ENCODE results near the gene BLOC1S6. TPM values are rescaled to one million over a fixed set of nuclear protein-coding genes. Genes with fewer than 3 reads are reported as not detected.

BLOC1S6 gene
- total RNA-seq, 1 donor from 2014 or later: 30.9 TPM

- no peak for DNase-seq (ENCODE audit: low spot score)
Observed at GRCh38 chr15:45588219-45588875, 1.2 kb downstream of the BLOC1S6 start.

GRCh38 chr15:45589256-45589655 lies 2.1 kb downstream of the BLOC1S6 start:
- no peak for DNase-seq (ENCODE audit: low spot score)

DNA sequence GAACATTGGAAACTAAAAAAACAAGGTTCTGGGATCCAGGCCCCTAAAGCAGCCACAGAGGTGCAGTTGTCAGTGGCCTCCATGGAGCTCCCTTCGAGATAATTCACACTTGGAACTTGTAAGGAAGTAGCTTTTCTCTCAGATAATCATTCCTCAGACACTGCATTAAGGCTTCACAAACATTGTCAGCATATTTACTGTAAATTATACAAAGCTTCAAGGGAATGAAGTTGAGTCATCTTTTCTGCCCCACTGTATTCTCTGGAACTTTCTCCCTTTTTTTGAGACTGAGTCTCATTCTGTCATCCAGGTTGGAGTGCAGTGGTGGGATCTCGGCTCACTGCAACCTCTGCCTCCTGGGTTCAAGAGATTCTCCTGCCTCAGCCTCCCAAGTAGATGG lies 7.1 kb downstream of the BLOC1S6 start:
- DNase-seq (ENCODE audit: low spot score): no peak

DNA sequence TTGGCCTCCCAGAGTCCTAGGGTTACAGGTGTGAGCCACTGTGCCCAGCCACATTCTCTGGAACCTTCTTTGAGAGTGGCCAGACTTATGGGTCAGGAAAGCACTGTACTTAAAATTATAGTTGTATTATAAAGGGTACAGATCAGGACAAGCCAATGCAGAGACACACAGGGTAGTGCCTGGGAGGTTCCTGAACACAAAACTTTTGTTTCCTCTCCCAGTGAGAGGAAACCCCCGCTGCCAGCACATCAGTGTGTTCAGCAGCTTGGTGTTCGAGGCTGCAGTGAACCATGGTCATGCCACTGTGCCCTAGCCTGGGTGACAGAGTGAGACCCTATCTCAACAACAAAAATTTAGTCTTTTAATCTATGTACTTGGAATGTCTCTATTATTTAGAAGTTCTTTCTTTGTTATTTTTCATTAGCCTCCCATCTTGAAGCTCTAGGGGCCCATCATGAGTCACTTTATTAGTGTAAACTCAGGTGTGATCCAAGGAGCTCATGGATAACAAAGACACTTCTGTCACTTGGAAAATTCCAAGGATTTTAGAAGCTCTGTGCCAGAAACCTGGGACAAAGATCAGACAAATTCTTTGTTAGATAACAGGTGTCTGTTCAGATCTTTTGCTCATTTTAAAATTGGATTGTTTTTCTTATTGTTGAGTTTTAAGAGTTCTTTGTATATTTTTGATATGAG lies 7.8 kb downstream of the BLOC1S6 start:
- no peak for DNase-seq (ENCODE audit: low spot score)

GRCh38 chr15:45603881-45604280 lies 16.7 kb downstream of the BLOC1S6 start:
- DNase-seq (ENCODE audit: low spot score): no peak

DNA sequence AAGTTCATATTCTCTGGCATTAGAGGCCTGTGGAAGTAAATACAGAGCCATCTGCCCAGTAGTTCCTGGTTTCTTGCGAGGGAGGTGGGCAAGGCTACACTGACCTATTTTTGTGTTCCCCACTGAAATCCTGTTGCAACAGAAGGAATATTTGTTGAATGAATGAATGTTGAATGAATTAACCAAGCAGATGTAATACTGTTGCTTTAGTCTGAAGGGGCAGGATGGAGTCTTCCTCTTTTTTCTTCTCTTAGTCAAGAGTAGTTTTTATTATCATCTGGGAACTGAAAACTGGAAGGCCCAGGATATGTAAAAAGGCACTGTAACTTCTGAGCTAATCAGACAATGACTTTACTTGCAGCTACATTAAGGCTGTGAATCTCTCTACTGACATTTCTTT lies 17.1 kb downstream of the BLOC1S6 start:
- DNase-seq (ENCODE audit: low spot score): no peak

- DNase-seq (ENCODE audit: low spot score): no peak
Observed at GRCh38 chr15:45606413-45606812, 19.2 kb downstream of the BLOC1S6 start.

GRCh38 chr15:45606841-45607240 lies 19.7 kb downstream of the BLOC1S6 start:
- no peak for DNase-seq (ENCODE audit: low spot score)

- DNase-seq (ENCODE audit: low spot score): no peak
Observed at GRCh38 chr15:45611305-45611704, 24.1 kb downstream of the BLOC1S6 start.

DNA sequence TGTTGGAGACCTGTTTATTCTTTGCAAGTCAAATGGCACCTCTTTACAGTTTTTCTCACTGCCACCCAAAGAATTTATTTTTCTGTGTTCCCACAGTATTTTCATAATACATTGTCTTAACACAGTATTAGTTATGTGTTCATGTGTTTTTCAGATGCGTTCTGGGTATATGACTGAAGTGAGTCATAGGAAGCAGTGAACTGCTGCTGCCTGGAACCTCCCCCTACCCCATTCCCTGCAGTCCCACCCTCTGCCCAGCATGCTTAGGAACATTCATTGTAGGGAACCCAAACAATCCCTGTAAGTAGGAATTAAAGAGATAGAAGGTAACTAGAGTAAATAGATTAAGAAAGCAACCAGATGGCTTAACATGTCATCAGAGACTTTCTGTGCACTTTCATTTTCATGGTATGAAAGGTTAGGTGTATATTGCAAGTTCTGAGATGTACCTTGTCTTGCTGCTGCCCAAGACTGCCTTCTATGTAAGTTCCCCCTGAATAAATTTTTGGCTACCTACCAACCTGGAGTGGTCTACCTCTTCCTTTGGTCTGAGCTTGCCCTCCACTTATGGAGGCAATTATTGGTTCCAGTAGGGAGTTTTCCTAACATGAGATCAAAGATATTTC lies 25.7 kb downstream of the BLOC1S6 start:
- no peak for DNase-seq (ENCODE audit: low spot score)

GRCh38 chr15:45616901-45617323 lies 29.7 kb downstream of the BLOC1S6 start:
- DNase-seq (ENCODE audit: low spot score): no peak

GRCh38 chr15:45618813-45619212 lies 31.6 kb downstream of the BLOC1S6 start:
- DNase-seq (ENCODE audit: low spot score): no peak

DNA sequence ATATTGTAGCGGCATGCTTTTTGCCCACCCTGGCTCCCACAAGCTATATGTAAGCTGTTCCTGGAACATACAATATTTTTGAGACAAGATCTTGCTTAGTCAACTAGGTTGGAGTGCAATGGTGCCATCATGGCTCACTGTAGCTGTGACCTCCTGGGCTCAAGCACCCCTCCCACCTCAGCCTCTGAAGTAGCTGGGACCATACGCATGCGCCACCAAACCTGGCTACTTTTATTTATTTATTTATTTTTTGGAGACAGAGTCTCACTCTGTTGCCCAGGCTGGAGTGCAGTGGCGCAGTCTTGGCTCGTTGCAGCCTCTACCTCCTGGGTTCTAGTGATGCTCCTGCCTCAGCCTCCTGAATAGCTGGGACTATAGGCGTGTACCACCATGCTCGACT lies 41.0 kb downstream of the BLOC1S6 start:
- DNase-seq (ENCODE audit: low spot score): no peak

DNA sequence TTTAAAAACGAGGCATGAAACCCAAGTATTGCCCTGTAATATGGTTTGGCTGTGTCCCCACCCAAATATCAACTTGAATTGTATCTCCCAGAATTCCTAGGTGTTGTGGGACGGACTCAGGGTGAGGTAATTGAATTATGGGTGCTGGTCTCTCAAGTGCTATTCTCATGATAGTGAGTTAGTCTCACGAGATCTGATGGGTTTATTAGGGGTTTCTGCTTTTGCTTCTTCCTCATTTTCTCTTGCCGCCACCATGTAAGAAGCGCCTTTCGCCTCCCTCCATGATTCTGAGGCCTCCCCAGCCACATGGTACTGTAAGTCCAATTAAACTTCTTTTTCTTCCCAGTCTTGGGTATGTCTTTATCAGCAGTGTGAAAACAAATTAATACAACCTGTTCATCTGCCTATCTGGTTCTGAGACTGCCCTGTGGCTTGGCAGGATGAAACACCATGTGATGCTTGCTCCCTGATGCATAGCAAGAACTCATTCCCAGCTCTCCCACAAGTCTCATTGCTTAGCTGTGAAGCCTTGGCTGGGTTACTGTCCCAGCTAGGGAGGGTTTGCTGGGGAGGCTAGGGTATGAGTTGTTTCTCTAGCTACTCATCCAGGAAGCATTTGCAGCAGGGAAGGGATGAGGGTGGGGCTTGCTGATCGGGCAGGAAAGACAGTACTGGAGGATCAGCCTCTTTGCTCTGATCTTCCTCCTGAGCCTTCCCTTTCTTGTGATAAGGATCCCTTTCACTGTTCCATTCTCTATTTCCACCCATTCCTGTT lies 43.9 kb downstream of the BLOC1S6 start:
- DNase-seq (ENCODE audit: low spot score): no peak

GRCh38 chr15:45631776-45632175 lies 44.6 kb downstream of the BLOC1S6 start:
- DNase-seq (ENCODE audit: low spot score): no peak

- DNase-seq (ENCODE audit: low spot score): peak; percentile 80
Observed at GRCh38 chr15:45634432-45635190, 47.4 kb downstream of the BLOC1S6 start, which contains the start of gene SQOR. Gene SQOR (plus strand): TSS chr15:45635029. CDS start chr15:45658924, 23,895 bp downstream.

DNA sequence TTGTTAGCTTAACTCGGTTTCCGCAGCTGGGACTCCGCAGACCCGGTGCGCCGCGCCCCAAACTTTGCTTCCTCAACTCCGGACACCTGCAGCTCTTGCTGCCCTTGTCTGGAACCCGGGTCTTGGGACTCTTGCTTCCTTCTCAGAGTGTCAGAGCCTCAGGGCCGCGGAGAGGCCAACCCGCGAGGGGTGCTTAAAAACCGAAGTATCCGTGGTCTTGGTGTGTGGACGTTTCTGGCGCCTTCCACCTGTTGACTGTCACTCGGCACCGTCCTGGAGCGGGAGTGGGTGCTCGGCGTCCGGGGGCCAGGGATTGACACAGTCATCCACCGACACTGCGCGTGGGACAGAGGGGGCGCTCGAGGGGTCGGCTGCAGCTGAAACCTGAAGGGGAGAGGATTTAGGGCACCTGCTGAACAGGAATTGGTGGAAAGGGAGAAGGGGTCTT lies 48.0 kb downstream of the BLOC1S6 start:
- DNase-seq (ENCODE audit: low spot score): peak; percentile 54

GRCh38 chr15:45635763-45636292 lies 48.6 kb downstream of the BLOC1S6 start:
- no peak for DNase-seq (ENCODE audit: low spot score)

DNA sequence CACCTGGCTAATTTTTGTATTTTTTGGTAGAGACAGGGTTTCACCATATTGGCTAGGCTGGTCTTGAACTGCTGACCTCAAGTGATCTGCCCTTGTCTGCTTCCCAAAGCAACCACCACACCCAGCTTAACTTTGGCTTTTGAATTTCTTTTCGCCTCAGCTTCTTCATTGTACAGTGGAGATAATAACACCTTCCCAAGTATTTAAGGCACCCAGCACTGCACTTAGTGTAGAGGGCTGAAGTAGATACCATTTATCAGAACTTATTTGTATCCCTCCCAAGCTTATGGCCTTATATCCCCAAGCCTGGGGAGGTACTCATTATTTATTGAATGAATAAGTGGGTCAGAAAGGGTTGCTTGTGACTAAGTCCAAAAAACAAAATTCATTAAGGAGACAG lies 50.0 kb downstream of the BLOC1S6 start:
- no peak for DNase-seq (ENCODE audit: low spot score)

DNA sequence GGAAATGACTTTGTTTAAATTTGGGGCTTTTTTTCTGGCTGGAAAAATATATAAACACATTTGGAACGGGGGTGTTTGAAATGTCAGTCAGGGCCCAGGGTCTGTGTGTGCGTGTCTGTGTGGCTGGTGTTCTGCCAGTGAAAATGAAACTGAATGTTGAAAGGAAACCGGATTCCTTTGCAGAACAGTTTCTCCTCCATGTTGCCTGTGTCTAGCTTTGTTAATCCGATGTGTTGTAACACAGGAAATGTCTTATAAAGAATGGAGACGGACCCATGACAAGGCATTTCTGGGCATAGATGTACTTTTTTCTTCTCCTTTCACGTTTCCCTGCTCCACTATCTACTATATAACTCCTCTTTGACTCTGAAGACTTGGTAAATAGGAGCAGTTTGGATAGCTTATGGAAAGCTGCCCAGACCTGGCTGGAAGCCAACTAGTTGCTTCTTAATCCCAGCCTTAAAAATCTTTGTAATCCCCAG lies 50.4 kb downstream of the BLOC1S6 start:
- peak; percentile 69 for DNase-seq (ENCODE audit: low spot score)

DNA sequence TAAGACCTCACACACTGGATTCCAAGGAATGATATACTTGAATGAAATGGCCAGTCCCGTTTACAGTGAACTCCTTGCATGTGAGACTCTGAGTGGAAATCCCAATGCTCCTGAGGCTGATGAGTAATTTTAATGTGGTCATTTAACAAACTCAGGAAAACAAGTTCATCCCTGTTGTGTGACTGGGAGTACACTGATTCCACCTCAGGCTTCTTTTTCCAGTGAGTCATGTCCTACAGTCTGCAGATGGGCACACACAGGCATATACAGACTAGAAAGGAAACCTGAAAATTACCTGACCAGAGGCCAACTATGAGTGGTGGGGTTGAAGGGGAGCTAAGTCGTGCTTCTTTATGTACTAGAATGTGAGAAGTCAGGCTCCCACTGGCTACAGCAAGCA lies 53.4 kb downstream of the BLOC1S6 start:
- no peak for DNase-seq (ENCODE audit: low spot score)

Data from mucosa of gallbladder (tissue), 1 donor.